Stimulated activated CD4-positive, alpha-beta T cell treated with anti-CD3 and anti-CD28 coated beads, TNF-alpha, amount 100 ng/mL, for 24 hours (primary cell): ENCODE data around the gene CHCHD2.
A peak's percentile ranks its signal among the peaks of the same experiment; 100 is the strongest.
"Not testable (repeated sequence)": the region's sequence is repeated elsewhere in the genome, so short reads cannot be mapped to it uniquely, and the experiment has no call there.

Experiments
- DNase-seq, 3 experiments: peaks; one replicate each; pipeline ENCODE4 v3.0.0-alpha.2; 2020; ENCODE audit warnings: low read depth in 3 of 3

The CHCHD2 gene

DNA sequence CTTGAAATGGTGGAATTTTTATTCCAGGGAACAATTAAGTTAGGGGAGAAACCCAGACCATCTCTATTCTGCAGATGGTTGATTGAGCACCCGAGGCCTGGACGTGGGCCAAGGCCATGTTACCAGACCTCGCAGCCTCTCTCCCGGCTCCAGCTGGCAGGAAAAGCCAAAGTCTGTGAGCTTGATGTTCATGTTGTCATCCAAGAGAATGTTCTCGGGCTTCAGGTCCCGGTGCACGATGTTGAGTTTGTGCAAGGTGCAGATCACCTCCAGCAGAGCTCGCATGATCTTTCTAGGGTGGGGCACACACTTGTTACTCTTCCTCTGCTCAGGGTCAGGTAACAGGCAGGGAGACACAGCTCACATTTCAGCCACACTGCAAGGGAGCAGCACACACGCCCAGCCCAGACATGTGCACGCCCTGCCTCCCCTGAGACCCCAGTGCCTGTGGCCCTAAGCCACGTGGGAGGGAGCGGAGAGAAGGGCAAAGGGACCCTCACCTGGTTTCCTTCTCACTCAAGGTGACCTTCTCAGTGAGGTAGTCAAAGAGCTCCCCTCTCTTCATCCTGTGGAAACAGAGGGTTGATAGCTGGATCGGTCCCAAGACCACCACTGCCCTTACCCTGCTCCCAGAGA, 23.0 kb downstream of the CHCHD2 start:
- DNase-seq, result no peak

DNA sequence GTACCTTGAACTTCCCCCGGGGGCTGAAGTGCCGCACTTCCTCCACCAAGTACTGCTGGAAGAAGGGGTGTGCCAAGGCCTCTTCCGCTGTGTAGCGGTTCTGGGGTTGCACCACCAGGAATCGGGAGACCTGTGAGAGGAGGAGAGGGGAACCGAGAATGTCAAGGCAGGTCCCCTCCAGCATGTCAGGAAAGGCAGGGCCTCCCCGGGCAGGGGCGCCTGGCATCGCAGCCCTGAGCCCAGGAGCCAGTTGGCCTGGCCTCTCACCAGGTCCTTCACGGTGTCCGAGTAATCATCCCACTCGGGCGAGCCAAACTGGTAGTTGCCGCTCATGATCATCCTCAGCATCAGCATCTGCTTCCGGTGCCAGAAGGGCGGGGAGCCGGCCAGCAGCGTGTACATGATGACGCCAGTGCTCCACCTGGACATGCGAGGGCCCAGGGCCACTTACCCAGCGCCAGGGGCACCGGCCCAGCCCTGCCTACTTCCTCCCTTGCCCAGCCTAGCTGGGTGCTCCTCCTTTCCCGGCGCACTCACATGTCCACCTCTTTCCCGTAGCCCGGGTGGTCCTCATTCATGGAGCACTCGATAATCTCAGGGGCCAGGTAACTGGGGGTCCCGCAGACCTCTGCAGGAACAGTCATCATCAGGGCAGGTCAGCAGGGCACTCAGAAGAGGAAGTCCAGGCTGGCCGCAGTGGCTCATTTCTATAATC, 24.5 kb downstream of the CHCHD2 start:
- DNase-seq, result no peak

DNA sequence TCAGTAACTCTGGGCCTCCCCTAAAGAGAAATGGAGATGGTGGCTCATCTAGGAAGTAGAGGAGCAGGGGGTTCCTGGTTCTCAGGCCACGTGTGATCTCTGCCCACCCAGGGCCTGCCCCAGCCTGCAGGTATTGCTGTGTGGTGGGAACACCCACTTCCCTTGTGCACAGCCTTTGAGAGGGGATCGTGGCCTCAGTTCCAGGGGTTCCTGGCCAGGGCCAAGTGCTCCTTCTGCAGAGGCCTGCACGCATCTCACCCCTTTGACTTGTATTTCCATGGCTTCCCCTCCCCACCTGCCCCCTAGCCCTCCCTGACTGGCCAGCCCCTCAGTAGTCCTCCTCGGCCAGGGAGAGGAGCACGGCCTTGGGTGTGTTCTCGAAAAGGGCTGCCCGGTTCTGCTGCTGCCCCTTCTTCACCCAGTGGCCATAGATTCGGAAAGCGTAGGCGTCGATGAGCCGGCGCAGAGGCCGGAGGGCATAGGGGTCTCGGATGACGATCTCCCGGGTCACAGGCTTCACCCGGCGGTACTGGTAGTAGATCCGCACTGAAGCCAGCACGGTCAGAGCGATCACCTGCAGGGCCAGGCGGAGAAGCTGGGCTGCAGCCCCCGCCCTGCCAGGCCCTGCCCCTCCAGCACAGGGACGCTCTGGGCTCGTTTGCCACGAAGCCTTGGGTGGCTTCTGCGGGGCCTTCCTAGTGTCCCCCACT, 25.4 kb downstream of the CHCHD2 start:
- DNase-seq, result not testable (repeated sequence)

DNA sequence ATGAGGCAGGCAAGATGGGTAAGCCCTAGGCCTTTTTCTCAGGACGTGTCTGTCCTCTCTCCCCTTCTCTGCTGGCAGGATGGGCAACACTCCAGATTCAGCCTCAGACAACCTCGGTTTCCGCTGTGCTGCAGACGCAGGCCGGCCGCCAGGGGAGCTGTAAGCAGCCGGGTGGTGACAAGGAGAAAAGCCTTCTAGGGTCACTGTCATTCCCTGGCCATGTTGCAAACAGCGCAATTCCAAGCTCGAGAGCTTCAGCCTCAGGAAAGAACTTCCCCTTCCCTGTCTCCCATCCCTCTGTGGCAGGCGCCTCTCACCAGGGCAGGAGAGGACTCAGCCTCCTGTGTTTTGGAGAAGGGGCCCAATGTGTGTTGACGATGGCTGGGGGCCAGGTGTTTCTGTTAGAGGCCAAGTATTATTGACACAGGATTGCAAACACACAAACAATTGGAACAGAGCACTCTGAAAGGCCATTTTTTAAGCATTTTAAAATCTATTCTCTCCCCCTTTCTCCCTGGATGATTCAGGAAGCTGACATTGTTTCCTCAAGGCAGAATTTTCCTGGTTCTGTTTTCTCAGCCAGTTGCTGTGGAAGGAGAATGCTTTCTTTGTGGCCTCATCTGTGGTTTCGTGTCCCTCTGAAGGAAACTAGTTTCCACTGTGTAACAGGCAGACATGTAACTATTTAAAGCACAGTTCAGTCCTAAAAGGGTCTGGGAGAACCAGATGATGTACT, 26.7 kb downstream of the CHCHD2 start:
- no peak for DNase-seq

DNA sequence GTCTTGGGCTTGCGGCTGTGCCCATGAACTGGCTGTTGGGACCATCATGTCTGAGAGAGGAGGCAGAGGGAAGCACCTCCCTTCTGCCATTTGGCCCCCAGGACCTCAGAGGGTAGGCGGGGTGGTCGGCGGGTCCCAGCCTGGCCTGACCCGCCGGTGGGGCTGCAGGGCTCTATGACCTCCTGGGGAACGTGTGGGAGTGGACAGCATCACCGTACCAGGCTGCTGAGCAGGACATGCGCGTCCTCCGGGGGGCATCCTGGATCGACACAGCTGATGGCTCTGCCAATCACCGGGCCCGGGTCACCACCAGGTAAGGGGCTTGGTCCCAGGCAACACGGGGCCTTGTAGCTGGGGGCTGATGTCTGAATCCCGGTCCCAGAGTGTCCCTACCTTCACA, 28.1 kb downstream of the CHCHD2 start:
- DNase-seq, result no peak

DNA sequence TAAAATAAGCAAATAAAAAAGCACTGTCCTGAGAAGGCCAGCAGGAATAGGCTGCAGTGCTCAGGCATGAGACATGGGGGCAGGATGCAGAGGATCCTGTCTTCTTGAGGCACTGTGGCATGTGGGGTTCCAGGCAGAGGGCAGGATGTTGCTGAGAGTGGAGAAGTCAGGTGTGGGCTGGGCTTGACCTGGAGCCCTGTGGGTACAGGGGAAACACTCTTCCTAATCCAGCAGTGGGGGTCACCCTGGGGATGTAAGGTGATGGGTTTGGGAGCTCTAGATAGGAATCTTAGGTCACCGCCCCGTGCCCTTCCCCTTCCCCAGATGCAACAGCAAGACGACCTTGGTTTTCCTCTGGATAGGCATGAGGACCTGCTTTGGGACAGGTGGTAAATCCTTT, 28.6 kb downstream of the CHCHD2 start:
- no peak for DNase-seq

DNA sequence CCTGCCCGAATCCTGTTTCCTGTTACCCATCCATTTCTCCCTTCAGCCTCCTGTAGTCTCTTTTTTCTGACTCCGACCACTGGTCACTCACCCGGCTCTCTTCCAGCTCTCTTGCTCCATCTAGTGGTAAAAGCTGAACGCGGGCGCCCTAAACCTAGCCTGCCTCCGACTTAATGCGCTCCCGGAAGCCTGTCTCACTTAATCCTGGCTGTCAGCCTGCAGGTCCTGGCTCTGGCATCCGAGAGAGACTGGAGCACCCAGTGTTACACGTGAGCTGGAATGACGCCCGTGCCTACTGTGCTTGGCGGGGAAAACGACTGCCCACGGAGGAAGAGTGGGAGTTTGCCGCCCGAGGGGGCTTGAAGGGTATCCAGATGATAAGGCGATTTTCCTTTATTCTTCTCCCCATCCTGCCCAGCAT, 31.9 kb downstream of the CHCHD2 start:
- DNase-seq, result peak; percentile 38 to 62 (median 56)

DNA sequence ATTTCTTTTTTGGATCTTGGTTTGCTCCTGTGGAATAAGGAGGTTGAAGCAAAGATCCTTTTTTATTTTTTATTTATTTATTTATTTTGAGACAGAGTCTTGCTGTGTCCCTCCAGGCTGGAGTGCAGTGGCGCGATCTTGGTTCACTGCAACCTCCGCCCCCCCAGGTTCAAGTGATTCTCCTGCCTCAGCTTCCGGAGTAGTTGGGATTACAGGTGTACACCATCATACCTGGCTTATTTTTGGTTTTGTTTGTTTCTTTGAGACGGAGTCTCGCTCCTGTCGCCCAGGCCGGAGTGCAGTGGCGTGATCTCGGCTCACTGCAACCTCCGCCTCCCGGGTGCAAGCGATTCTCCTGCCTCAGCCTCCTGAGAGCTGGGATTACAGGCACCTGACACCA, 39.9 kb downstream of the CHCHD2 start:
- DNase-seq, result not testable (repeated sequence)

DNA sequence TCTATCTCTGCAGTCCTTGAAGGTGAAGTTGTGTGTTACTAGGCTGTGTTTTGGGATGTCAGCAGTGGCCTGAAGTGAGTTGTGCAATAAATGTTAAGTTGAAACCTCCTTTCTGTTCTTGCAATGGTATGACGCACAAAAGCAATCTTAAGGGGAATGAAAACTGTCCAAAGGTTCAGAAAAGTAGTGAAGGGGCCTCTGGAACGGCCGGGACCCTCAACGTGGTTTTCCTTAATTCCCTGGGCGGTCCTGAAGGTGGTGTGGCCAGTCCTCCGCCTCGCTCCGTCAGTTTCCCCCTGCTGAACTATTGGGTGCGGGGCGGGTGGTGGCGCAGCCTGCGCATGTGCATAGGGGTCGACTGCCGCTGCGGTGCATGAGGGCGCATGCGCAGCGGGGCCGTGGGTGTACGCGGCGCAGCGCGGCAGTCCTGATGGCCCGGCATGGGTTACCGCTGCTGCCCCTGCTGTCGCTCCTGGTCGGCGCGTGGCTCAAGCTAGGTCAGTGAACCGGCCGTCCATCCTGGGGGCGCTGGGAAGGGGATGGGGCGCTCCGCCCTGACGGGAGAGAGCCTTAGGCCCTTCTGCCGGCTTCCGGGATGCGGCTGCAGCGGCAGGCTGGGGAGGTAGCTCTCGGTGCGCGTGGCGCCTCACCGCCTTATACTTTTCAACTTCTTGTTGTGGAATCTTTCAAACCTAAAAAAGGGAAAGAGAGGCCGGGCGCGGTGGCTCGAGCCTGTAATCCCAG, 42.2 kb downstream of the CHCHD2 start, which contains the start of gene SUMF2:
Gene SUMF2, plus strand, starts transcription at position 405 of the 744 bp plus-strand sequence. Its CDS starts 26 bp downstream, at position 431.
- DNase-seq, result peak; percentile 77 to 87 (median 85)

DNA sequence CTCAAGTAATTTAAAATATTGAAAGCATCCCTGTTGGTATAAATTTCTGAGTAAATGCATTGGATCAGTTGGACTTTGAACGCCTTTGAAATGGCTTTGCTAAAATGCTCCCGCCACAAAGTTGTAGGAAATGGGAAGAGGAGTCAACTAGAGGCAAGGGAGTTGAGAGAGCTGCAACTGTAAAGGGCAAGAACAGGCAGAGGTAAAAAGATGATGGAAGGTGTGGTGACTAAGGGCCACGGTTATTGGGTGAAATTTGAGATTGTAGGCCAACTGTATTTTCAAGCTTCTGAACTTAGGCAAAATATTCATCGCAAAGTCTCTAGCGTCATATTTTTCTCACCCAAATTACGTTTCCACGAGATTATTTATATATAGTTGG, 42.8 kb downstream of the CHCHD2 start:
- DNase-seq, result no peak

DNA sequence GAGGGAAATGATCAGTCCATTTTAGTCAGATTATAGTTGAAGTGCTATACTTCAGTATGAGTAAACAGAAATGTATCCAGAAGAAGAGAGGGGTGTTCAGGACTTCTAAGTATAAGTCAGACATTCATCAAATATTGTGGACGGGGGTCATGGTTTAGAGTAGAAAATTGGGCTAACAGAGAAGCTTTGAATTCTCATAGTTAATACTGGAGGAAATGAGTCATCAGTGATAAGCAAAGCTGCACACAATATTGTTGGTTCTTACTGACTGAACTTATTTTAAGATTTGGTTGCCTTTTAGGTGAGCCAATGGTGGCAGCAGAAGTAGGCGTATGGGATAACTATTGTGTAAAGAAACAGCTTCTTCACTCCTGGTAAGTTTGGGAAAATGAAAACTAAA, 43.9 kb downstream of the CHCHD2 start:
- DNase-seq, result no peak

DNA sequence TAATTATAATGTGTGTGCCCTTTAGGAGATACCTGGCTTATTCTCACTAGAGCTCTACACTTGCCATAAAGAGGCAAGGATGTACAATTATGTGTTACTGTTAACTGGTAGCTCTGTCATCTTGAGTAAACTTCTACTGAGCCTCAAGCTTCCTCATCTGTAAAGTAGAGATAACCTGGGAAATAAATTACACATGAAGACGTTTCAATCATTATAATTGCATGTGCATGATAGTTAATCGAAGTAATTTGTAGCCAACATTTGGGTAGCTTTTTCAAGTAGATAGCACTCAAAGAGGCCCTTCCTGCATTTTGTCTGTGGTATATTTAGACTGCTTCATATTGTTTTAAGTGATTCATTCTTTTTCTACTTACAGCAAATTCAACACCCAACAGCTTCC, 52.3 kb downstream of the CHCHD2 start:
- DNase-seq, result no peak

DNA sequence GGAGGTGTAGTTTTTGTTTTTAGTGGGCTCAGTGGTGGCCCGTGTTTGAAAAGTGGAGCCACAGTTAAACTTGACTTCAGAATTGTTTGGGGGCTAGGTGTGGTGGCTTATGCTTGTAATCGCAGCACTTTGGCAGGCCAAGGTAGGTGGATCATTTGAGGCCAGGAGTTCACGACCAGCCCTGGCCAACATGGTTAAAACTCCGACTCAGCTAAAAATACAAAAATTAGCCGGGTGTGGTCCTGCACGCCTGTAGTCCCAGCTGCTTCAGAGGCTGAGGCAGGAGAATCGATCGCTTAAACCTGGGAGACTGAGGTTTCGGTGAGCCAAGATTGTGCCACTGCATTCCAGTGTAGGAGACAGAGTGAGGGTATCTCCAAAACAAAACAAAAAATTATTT, 52.9 kb downstream of the CHCHD2 start:
- DNase-seq, result no peak
